GM12892 (cell line): ENCODE measurements around the gene GIMAP6.

Experiments
- POLR2A ChIP-seq: IDR thresholded peaks from 2 replicates; pipeline ENCODE4 v1.6.1; 2011; ENCODE audit warnings: low read depth, low read length, control low read depth
- POLR2AphosphoS5 ChIP-seq: IDR thresholded peaks from 2 replicates; pipeline ENCODE4 v1.6.1; 2011; ENCODE audit warnings: low read depth, low read length, control low read depth
- TAF1 ChIP-seq: IDR thresholded peaks from 2 replicates; pipeline ENCODE4 v1.6.1; 2011; ENCODE audit warnings: low read depth, mild to moderate bottlenecking, control low read depth, low read length, borderline replicate concordance

GRCh38 chr7:150649080-150649385 lies 16.8 kb upstream of the GIMAP6 start:
- TF ChIP-seq POLR2AphosphoS5 (no peak), POLR2A (no peak), TAF1 (no peak)
